ENCODE measurements around the gene BMP7.

The BMP7 gene

DNA sequence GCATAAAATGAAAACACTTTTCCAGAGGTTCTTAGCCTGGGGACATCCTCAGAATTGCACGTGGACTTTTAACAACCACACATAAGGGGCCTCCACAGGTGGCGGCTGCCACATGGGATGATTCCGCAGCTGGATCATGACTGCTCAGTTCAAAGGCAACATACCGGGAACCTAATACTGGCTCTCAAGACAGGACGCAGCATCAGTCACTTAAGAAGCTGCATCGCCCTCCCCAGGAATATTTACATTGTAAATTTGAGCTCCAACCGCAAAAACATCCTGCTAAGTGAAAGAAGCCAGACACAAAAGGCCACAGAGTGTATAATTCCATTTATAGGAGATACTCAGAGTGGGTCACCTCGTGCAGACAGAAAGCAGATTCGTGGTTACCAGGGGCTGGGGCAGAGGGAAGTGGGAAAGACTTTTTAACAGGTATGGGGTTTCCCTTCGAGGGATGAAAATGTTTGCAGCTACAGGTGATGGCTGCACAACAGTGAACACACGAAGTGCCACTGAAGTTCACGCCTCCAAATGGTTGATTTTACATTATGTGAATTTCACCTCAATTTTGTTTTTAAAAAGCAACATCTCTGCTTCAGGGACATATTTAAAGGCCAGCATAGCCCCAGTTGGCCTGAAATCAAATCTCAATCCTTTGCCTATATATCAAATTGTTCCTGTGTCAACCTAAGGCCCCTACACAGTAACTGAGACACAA is 141.5 kb downstream of the BMP7 start:
- TF ChIP-seq, protein P1, sequence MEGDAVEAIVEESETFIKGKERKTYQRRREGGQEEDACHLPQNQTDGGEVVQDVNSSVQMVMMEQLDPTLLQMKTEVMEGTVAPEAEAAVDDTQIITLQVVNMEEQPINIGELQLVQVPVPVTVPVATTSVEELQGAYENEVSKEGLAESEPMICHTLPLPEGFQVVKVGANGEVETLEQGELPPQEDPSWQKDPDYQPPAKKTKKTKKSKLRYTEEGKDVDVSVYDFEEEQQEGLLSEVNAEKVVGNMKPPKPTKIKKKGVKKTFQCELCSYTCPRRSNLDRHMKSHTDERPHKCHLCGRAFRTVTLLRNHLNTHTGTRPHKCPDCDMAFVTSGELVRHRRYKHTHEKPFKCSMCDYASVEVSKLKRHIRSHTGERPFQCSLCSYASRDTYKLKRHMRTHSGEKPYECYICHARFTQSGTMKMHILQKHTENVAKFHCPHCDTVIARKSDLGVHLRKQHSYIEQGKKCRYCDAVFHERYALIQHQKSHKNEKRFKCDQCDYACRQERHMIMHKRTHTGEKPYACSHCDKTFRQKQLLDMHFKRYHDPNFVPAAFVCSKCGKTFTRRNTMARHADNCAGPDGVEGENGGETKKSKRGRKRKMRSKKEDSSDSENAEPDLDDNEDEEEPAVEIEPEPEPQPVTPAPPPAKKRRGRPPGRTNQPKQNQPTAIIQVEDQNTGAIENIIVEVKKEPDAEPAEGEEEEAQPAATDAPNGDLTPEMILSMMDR (IDR thresholded peaks at IDR 0.05; ENCODE audit: extremely low read depth, missing control alignments), result no peak
- no peak for DNase-seq (ENCODE audit: low spot score)

DNA sequence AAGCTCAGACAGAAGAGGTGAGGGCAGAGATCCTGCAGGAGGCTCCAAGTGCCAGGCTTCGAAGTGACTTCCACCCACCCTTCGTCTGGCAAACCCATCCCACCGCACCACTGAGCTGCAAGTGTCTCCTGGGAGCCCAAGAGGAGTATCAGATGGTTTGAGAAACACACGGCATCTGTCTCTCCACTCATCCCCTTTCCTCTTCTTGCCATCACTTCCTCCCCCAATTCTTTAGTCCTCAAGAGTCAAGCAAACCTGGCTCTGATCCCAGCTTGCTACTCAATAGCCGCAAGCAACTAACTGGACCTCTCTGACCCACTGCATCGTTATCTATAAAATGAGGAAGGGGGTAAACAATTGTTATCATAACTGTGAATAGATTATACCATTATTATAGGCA is 142.1 kb downstream of the BMP7 start:
- TF ChIP-seq, protein P1 (IDR thresholded peaks at IDR 0.05; ENCODE audit: extremely low read depth, missing control alignments), result no peak
- DNase-seq (ENCODE audit: low spot score), result no peak

- TF ChIP-seq, protein P1 (IDR thresholded peaks at IDR 0.05; ENCODE audit: extremely low read depth, missing control alignments), result no peak
- no peak for DNase-seq (ENCODE audit: low spot score)
Observed at GRCh38 chr20:57123504-57123903, 142.9 kb downstream of the BMP7 start.

DNA sequence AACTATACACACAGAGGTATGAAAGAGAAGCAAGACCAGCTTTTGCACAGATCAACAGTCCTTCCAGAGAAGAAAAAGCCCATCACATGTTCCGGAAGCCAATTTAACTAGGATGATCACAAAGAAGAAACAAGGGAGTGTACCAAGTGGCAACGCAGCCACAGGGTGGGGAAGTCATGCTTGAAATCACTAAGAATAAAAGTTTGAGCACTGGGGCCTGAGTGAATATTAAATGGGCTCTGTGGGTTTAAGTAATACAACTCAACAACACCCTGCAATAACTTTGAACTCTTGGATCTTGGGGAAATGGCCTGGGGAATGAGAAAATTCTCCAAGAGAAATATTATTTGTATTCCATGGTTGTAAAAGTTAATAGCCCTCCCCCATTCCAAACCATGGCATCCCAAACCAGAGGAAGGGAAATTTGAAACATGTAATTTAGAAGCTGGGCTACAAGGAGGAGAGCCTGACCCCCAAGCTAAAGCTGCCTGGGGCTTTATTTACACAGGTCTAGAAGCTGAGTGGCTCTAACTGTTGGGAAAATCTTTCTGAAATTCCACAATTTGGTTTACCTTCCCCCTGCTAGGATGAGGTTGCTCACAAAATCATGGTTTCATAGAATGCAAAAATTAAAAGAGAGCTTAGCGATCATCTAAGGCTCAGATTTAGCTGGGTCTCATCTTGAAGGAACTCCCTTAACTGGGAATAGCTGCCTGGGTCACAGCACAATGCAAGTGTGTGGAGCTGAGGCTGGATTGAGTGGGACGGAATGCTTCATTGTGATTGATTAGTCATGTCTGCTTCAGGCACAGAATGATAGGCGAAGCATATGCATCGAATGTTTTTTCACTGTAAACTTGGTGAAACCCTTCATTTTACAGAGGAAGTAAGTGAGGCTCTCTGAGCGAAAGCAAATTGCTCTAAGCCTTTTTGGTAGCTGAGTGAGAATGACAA is 143.6 kb downstream of the BMP7 start:
- DNase-seq (ENCODE audit: low spot score), result no peak
- TF ChIP-seq, protein P1 (IDR thresholded peaks at IDR 0.05; ENCODE audit: extremely low read depth, missing control alignments), result no peak

- no peak for DNase-seq (ENCODE audit: low spot score)
- TF ChIP-seq, protein P1 (IDR thresholded peaks at IDR 0.05; ENCODE audit: extremely low read depth, missing control alignments), result no peak
Observed at GRCh38 chr20:57118964-57119363, 147.5 kb downstream of the BMP7 start.

All from GM20000 (cell line).